ENCODE measurements around the gene PTPRD. TPM values are rescaled to one million over a fixed set of nuclear protein-coding genes. Genes with fewer than 3 reads are reported as not detected.

PTPRD gene
- total and polyA plus RNA-seq, 2 experiments from 2014 or later = 11.5 to 58.0 TPM

GRCh38 chr9:8447601-8448000, 2165.2 kb downstream of the PTPRD start:
- H2AFZ ChIP-seq = no peak overlapping the region
- peak overlapping the region; percentile 3; the same call in 1 of the 2 replicates for H3K27ac Mint-ChIP-seq
- H3K36me3 Mint-ChIP-seq (ENCODE audit: low read depth) = no peaks in the 10 kb centered on the region; the same call in 1 of the 3 replicates

GRCh38 chr9:8437876-8438275, 2174.9 kb downstream of the PTPRD start:
- H3K4me3 Mint-ChIP-seq = no peak overlapping the region
- TF ChIP-seq CREB1 (CRISPR knock-in tag; IDR thresholded peaks at IDR 0.05; ENCODE audit: low read depth) (no peak), ETS1 (IDR thresholded peaks at IDR 0.05) (no peak), REST (IDR thresholded peaks at IDR 0.05; ENCODE audit: unreplicated experiment) (no peak), ZNF331 (CRISPR knock-in tag; IDR thresholded peaks at IDR 0.05; ENCODE audit: low read depth) (no peak), EZH2phosphoT487 (IDR thresholded peaks at IDR 0.05; ENCODE audit: unreplicated experiment) (no peak), CTCF (conservative IDR thresholded peaks at IDR 0.05; ENCODE audit: low read depth in 2 of 2) (no peak), ZNF114 (CRISPR knock-in tag; IDR thresholded peaks at IDR 0.05) (no peak), STAT1 (IDR thresholded peaks at IDR 0.05; ENCODE audit: unreplicated experiment) (no peak)
- H3K27ac ChIP-seq (ENCODE audit: low read depth) = no peak overlapping the region
- H3F3A ChIP-seq (replicated peaks; ENCODE audit: low read depth) = no peaks in the 10 kb centered on the region
- H3K4me3 ChIP-seq = no peak overlapping the region
- H2AFZ ChIP-seq = no peak overlapping the region
- H3K9me2 ChIP-seq (ENCODE audit: insufficient read depth) = no peaks in the 10 kb centered on the region
- no peaks in the 10 kb centered on the region for H4K20me1 ChIP-seq (replicated peaks; ENCODE audit: insufficient read depth)
- H3K79me2 ChIP-seq (replicated peaks; ENCODE audit: insufficient read depth) = no peaks in the 10 kb centered on the region
- no peaks in the 10 kb centered on the region for H3K9me3 Mint-ChIP-seq
- no peaks in the 10 kb centered on the region for H3K36me3 ChIP-seq (ENCODE audit: insufficient read depth)
- H3K27me3 Mint-ChIP-seq (ENCODE audit: insufficient read depth, low read depth, poor library complexity) = no peaks in the 10 kb centered on the region
- no peak overlapping the region for H3K4me2 ChIP-seq
- H3K27ac Mint-ChIP-seq = no peak overlapping the region
- ATAC-seq (no peak), DNase-seq (ENCODE audit: low spot score) (no peak)
- no peaks in the 10 kb centered on the region for H3K36me3 Mint-ChIP-seq (ENCODE audit: low read depth)
- no peaks in the 10 kb centered on the region for H3K27me3 ChIP-seq (ENCODE audit: insufficient read depth)
- H3K4me1 ChIP-seq (ENCODE audit: insufficient read depth) = no peaks in the 10 kb centered on the region
- peaks cover 2% of the 10 kb centered on the region; the same call in 1 of the 3 replicates for H3K4me1 Mint-ChIP-seq

More at GRCh38 chr9:8447601-8448000, 2165.2 kb downstream of the PTPRD start:
- Mint-ChIP-seq H3K9me3 (no peaks in the 10 kb centered on the region), H3K27me3 (ENCODE audit: insufficient read depth, low read depth, poor library complexity) (no peaks in the 10 kb centered on the region), H3K4me3 (no peak overlapping the region), H3K4me1 (peaks cover 8% of the 10 kb centered on the region)
- TF ChIP-seq CTCF (conservative IDR thresholded peaks at IDR 0.05; ENCODE audit: low read depth in 2 of 2) = 0 out of 4 replicates have a peak, but pooled peaks of 1 of the 2 experiments have one; percentile 13
- no peak for TF ChIP-seq ZNF114 (CRISPR knock-in tag; IDR thresholded peaks at IDR 0.05)
- H3K9me2 ChIP-seq (ENCODE audit: insufficient read depth) = no peaks in the 10 kb centered on the region
- no peaks in the 10 kb centered on the region for H3K27me3 ChIP-seq (ENCODE audit: insufficient read depth)
- DNase-seq (ENCODE audit: low spot score) (peak; percentile 17), ATAC-seq (peak; percentile 65)
- H3K4me1 ChIP-seq (ENCODE audit: insufficient read depth) = no peaks in the 10 kb centered on the region
- H3K27ac ChIP-seq (ENCODE audit: low read depth) = no peak overlapping the region
- H3K36me3 ChIP-seq (ENCODE audit: insufficient read depth) = no peaks in the 10 kb centered on the region
- no peak overlapping the region for H3K4me3 ChIP-seq
- no peaks in the 10 kb centered on the region for H3K79me2 ChIP-seq (replicated peaks; ENCODE audit: insufficient read depth)
- H3F3A ChIP-seq (replicated peaks; ENCODE audit: low read depth) = no peaks in the 10 kb centered on the region
- H4K20me1 ChIP-seq (replicated peaks; ENCODE audit: insufficient read depth) = no peaks in the 10 kb centered on the region
- H3K4me2 ChIP-seq = no peak overlapping the region
